GM18907 (cell line): ENCODE measurements around the gene PRKN.

ENCODE experiments used
- ATAC-seq: cut with Tn5 transposase; IDR thresholded peaks from one replicate; pipeline ENCODE4 v1.9.1; 2021; ENCODE audit warnings: mild to moderate bottlenecking, moderate library complexity; ENCODE audit not compliant: unreplicated experiment

The PRKN gene

GRCh38 chr6:162262466-162263196 is 464.9 kb downstream of the PRKN start:
- no peak for ATAC-seq

- ATAC-seq, result no peak
Observed at GRCh38 chr6:162261598-162261997, 466.0 kb downstream of the PRKN start.

GRCh38 chr6:162260027-162260426 is 467.5 kb downstream of the PRKN start:
- ATAC-seq, result no peak

- no peak for ATAC-seq
Observed at GRCh38 chr6:162258647-162259046, 468.9 kb downstream of the PRKN start.

GRCh38 chr6:162256361-162256760 is 471.2 kb downstream of the PRKN start:
- no peak for ATAC-seq

GRCh38 chr6:162251257-162251656 is 476.3 kb downstream of the PRKN start:
- ATAC-seq, result no peak

GRCh38 chr6:162249907-162250642 is 477.5 kb downstream of the PRKN start:
- ATAC-seq, result no peak

- no peak for ATAC-seq
Observed at GRCh38 chr6:162245830-162246420, 481.6 kb downstream of the PRKN start.

GRCh38 chr6:162244031-162244430 is 483.5 kb downstream of the PRKN start:
- ATAC-seq, result no peak

GRCh38 chr6:162242915-162243314 is 484.7 kb downstream of the PRKN start:
- no peak for ATAC-seq

- no peak for ATAC-seq
Observed at GRCh38 chr6:162239330-162239729, 488.2 kb downstream of the PRKN start.

GRCh38 chr6:162238675-162239074 is 488.9 kb downstream of the PRKN start:
- ATAC-seq, result no peak

- ATAC-seq, result no peak
Observed at GRCh38 chr6:162237331-162237730, 490.2 kb downstream of the PRKN start.

GRCh38 chr6:162234631-162235030 is 492.9 kb downstream of the PRKN start:
- no peak for ATAC-seq

- no peak for ATAC-seq
Observed at GRCh38 chr6:162230147-162230752, 497.3 kb downstream of the PRKN start.

GRCh38 chr6:162229093-162229492 is 498.5 kb downstream of the PRKN start:
- no peak for ATAC-seq

- ATAC-seq, result no peak
Observed at GRCh38 chr6:162226803-162227202, 500.8 kb downstream of the PRKN start.

- ATAC-seq, result no peak
Observed at GRCh38 chr6:162222521-162222920, 505.0 kb downstream of the PRKN start.

GRCh38 chr6:162220876-162221275 is 506.7 kb downstream of the PRKN start:
- ATAC-seq, result no peak

GRCh38 chr6:162219266-162219665 is 508.3 kb downstream of the PRKN start:
- ATAC-seq, result no peak

GRCh38 chr6:162217811-162218493 is 509.6 kb downstream of the PRKN start:
- no peak for ATAC-seq
